ENCODE data around the gene CAMTA1. TPM values are rescaled to one million over a fixed set of nuclear protein-coding genes. Genes with fewer than 3 reads are reported as not detected.
A peak's percentile ranks its signal among the peaks of the same experiment; 100 is the strongest.
"Not testable (repeated sequence)": the region's sequence is repeated elsewhere in the genome, so short reads cannot be mapped to it uniquely, and the experiment has no call there.

The CAMTA1 gene
- total RNA-seq (10 to 100 TPM; 60.2 to 61.7 TPM), polyA plus RNA-seq (79.0 TPM)

GRCh38 chr1:6785318-6785727, at the start of gene CAMTA1:
CAMTA1 (plus strand) TSS chr1:6785454; CDS start chr1:6785531, 77 bp downstream.
- Mint-ChIP-seq H3K27me3 (no peaks in the 10 kb centered on the region), H3K4me1 (peaks cover 39 to 50% (median 50%) of the 10 kb centered on the region in 3 donors), H3K27ac (peak within 1 kb of the TSS; percentile 92 to 100 (median 97)), H3K36me3 (peaks cover 0 to 11% (median 0%) of the 10 kb centered on the region in 3 donors), H3K4me3 (peak within 1 kb of the TSS; percentile 90 to 98 (median 96)), H3K9me3 (no peaks in the 10 kb centered on the region)
- Histone ChIP-seq H3K9me3 (ENCODE audit: low read length) (no peaks in the 10 kb centered on the region), H3K27me3 (ENCODE audit: insufficient read depth, low read length, poor library complexity, severe bottlenecking) (no peaks in the 10 kb centered on the region), H3K36me3 (ENCODE audit: insufficient read depth, low read length) (no peaks in the 10 kb centered on the region), H3K4me3 (ENCODE audit: low read length) (peak within 1 kb of the TSS; percentile 75), H3K27ac (ENCODE audit: low read depth, low read length) (peak within 1 kb of the TSS; percentile 89), H3K4me1 (ENCODE audit: insufficient read depth, low read length) (peaks cover 37% of the 10 kb centered on the region)
- no peak for DNase-seq
- POLR2A ChIA-PET, result interaction anchor here (0.6 to 1.8 kb wide), 9 partner anchors 20 to 525 kb away, joined by 3 to 8 read pairs (median 3); partner anchors contain the start of genes DNAJC11, GPR153, NOL9 and ZBTB48
- CTCF ChIA-PET, result no interaction called here

- no peak overlapping the region for H3K27ac ChIP-seq (ENCODE audit: low read depth, low read length)
- no peaks in the 10 kb centered on the region for H3K9me3 ChIP-seq (ENCODE audit: low read length)
- H3K4me3 Mint-ChIP-seq, result no peak overlapping the region
- H3K4me1 ChIP-seq (ENCODE audit: insufficient read depth, low read length), result no peaks in the 10 kb centered on the region
- POLR2A ChIA-PET, result no interaction called here
- DNase-seq, result no peak
- H3K36me3 ChIP-seq (ENCODE audit: insufficient read depth, low read length), result no peaks in the 10 kb centered on the region
- peaks cover 0 to 2% (median 0%) of the 10 kb centered on the region in 5 donors for H3K9me3 Mint-ChIP-seq
- H3K4me1 Mint-ChIP-seq, result peaks cover 6 to 23% (median 14%) of the 10 kb centered on the region in 3 donors
- no peak overlapping the region for H3K4me3 ChIP-seq (ENCODE audit: low read length)
- no peaks in the 10 kb centered on the region for H3K36me3 Mint-ChIP-seq
- CTCF ChIA-PET, result no interaction called here
- no peaks in the 10 kb centered on the region for H3K27me3 ChIP-seq (ENCODE audit: insufficient read depth, low read length, poor library complexity, severe bottlenecking)
- H3K27me3 Mint-ChIP-seq, result peaks cover 6 to 15% of the 10 kb centered on the region in 2 donors
- no peak overlapping the region for H3K27ac Mint-ChIP-seq
These were observed 46.1 kb upstream of the CAMTA1 start for GRCh38 chr1:6738987-6739676.

DNA sequence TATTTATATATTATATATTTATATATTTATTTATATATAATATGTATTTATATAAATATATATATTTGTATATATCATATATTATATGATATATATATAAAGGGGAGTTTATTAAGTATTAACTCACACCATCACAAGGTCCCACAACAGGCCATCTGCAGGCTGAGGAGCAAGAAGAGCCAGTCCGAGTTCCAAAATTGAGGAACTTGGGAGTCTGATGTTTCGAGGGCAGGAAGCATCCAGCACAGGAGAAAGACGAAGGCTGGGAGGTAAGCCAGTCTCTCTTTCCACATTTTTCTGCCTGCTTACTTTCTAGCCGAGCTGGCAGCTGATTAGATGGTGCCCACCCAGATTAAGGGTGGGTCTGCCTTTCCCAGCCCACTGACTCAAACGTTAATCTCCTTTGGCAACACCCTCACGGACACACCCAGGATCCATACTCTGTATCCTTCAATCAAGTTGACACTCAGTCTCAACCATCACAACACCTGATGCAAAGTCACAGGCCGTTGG, 42.5 kb upstream of the CAMTA1 start:
- not testable (repeated sequence) for H3K27me3 ChIP-seq (ENCODE audit: insufficient read depth, low read length, poor library complexity, severe bottlenecking); H3K36me3 Mint-ChIP-seq; H3K9me3 Mint-ChIP-seq; H3K4me1 ChIP-seq (ENCODE audit: insufficient read depth, low read length); H3K36me3 ChIP-seq (ENCODE audit: insufficient read depth, low read length); H3K4me3 ChIP-seq (ENCODE audit: low read length); H3K27ac ChIP-seq (ENCODE audit: low read depth, low read length); H3K4me3 Mint-ChIP-seq; H3K9me3 ChIP-seq (ENCODE audit: low read length)
- H3K27me3 Mint-ChIP-seq, result peaks cover 1 to 16% of the 10 kb centered on the region in 2 donors
- DNase-seq, result peak in 1 of 5 donors; percentile 11
- ChIA-PET POLR2A (interaction anchor here (2.4 kb wide), 1 partner anchor 42 kb away, joined by 8 read pairs; the partner anchor contains the start of gene CAMTA1), CTCF (interaction anchor here (1.1 to 1.3 kb wide), 2 partner anchors 10 to 42 kb away, joined by 3 read pairs; no protein-coding TSS in a partner anchor)
- peak overlapping the region in 1 of 8 donors; percentile 4 for H3K27ac Mint-ChIP-seq
- H3K4me1 Mint-ChIP-seq, result peaks cover 6 to 10% (median 9%) of the 10 kb centered on the region in 3 donors

DNA sequence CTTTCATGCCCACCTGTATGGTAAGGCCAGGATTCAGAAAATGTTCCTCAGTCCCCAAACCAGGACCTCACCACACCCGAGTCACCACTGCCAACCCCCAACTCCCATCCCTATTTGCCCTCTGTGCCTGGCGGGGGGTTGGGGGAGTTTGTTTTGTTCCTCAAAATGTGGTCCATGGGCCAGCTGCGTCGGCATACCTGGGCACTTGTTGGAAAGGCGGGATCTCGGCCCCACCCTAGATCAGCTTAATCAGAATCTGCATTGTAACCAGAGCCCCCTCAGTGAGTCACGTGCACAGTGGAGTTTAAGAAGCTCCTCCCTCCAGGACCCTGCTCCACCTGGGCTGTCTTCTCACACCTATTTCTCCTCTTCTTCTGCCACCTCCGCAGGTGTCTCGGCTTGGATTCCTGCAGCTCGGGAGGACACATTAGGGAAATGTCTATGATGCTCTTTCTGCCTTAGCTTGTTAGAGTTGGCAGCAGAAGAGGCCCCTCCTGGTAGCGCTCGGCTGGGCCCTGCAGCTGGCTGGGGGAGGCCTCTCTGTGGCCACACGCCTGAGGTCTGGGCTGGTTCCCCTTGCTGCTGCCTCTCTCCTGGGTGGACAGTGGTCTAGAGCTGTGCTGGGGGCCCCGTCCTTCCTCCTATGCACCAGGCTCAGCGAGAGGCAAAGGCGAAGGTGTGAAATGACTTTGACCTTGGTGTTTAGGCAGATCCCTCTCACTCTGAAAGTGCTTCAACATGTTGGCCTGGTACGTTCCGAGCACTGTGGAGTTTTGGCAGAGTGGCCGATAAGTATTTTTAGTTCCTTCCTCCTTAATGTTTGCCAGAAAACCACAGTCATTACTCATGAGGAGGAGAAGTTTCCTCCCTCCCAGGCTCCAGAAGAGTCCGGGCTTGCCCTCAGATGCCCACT, 41.8 kb upstream of the CAMTA1 start:
- Mint-ChIP-seq H3K27ac (peak overlapping the region in 3 of 8 donors; percentile 4 to 74 (median 72)), H3K4me3 (peak overlapping the region in 1 of 7 donors; percentile 5), H3K27me3 (peaks cover 6 to 22% of the 10 kb centered on the region in 2 donors), H3K9me3 (peaks cover 0 to 2% (median 0%) of the 10 kb centered on the region in 5 donors), H3K36me3 (no peaks in the 10 kb centered on the region), H3K4me1 (peaks cover 6 to 10% (median 9%) of the 10 kb centered on the region in 3 donors)
- POLR2A ChIA-PET, result interaction anchor here (0.6 to 2.4 kb wide), 2 partner anchors 41 to 42 kb away, joined by 3 to 8 read pairs; partner anchors contain the start of gene CAMTA1
- CTCF ChIA-PET, result interaction anchor here (0.8 to 1.3 kb wide), 2 partner anchors 41 to 42 kb away, joined by 3 read pairs; no protein-coding TSS in a partner anchor
- Histone ChIP-seq H3K4me1 (ENCODE audit: insufficient read depth, low read length) (no peaks in the 10 kb centered on the region), H3K36me3 (ENCODE audit: insufficient read depth, low read length) (no peaks in the 10 kb centered on the region), H3K4me3 (ENCODE audit: low read length) (no peak overlapping the region), H3K27ac (ENCODE audit: low read depth, low read length) (no peak overlapping the region), H3K27me3 (ENCODE audit: insufficient read depth, low read length, poor library complexity, severe bottlenecking) (no peaks in the 10 kb centered on the region), H3K9me3 (ENCODE audit: low read length) (no peaks in the 10 kb centered on the region)
- DNase-seq, result peak in 3 of 5 donors; percentile 24 to 54 (median 29)

GRCh38 chr1:6745073-6745472, 40.2 kb upstream of the CAMTA1 start:
- Mint-ChIP-seq H3K4me1 (peaks cover 6 to 10% (median 9%) of the 10 kb centered on the region in 3 donors), H3K36me3 (no peaks in the 10 kb centered on the region), H3K27me3 (peaks cover 7 to 22% of the 10 kb centered on the region in 2 donors), H3K27ac (peak overlapping the region in 1 of 8 donors; percentile 52), H3K4me3 (no peak overlapping the region), H3K9me3 (peaks cover 0 to 2% (median 0%) of the 10 kb centered on the region in 5 donors)
- CTCF ChIA-PET, result no interaction called here
- no peaks in the 10 kb centered on the region for H3K9me3 ChIP-seq (ENCODE audit: low read length)
- no peak for DNase-seq
- no peaks in the 10 kb centered on the region for H3K36me3 ChIP-seq (ENCODE audit: insufficient read depth, low read length)
- H3K27me3 ChIP-seq (ENCODE audit: insufficient read depth, low read length, poor library complexity, severe bottlenecking), result no peaks in the 10 kb centered on the region
- no peak overlapping the region for H3K4me3 ChIP-seq (ENCODE audit: low read length)
- POLR2A ChIA-PET, result interaction anchor here (0.5 kb wide), 1 partner anchor 39 kb away, joined by 4 read pairs; no protein-coding TSS in a partner anchor
- no peak overlapping the region for H3K27ac ChIP-seq (ENCODE audit: low read depth, low read length)
- no peaks in the 10 kb centered on the region for H3K4me1 ChIP-seq (ENCODE audit: insufficient read depth, low read length)

GRCh38 chr1:6747674-6748073, 37.6 kb upstream of the CAMTA1 start:
- Histone ChIP-seq H3K27ac (ENCODE audit: low read depth, low read length) (no peak overlapping the region), H3K36me3 (ENCODE audit: insufficient read depth, low read length) (no peaks in the 10 kb centered on the region), H3K4me1 (ENCODE audit: insufficient read depth, low read length) (no peaks in the 10 kb centered on the region), H3K4me3 (ENCODE audit: low read length) (no peak overlapping the region), H3K9me3 (ENCODE audit: low read length) (no peaks in the 10 kb centered on the region), H3K27me3 (ENCODE audit: insufficient read depth, low read length, poor library complexity, severe bottlenecking) (no peaks in the 10 kb centered on the region)
- H3K4me3 Mint-ChIP-seq, result no peak overlapping the region
- H3K27ac Mint-ChIP-seq, result no peak overlapping the region
- H3K36me3 Mint-ChIP-seq, result no peaks in the 10 kb centered on the region
- no peak for DNase-seq
- H3K9me3 Mint-ChIP-seq, result no peaks in the 10 kb centered on the region
- H3K4me1 Mint-ChIP-seq, result peaks cover 6 to 10% (median 9%) of the 10 kb centered on the region in 3 donors
- peaks cover 18 to 28% of the 10 kb centered on the region in 2 donors for H3K27me3 Mint-ChIP-seq
- ChIA-PET CTCF (interaction anchor here (0.6 kb wide), 1 partner anchor 97 kb away, joined by 3 read pairs; no protein-coding TSS in a partner anchor), POLR2A (no interaction called here)

DNA sequence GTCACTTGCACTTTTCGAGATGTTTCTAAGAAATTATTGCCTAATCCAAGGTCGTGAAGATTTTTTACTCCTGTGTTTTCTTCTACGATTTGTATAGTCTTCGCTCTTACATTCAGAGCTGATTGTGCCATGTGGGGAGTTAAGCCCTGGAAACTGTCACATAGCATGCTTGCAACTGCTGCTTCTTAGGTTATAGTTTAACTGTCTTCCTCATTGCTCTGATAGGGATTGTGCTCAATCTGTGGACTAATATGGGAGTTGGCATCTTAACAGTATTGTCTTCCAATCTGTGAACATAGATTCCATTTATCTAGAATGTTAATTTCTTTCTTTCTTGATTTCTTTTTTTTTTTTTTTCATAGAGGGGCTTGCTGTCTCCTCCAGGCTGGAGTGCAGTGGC, 34.8 kb upstream of the CAMTA1 start:
- Mint-ChIP-seq H3K9me3 (no peaks in the 10 kb centered on the region), H3K27ac (no peak overlapping the region), H3K4me3 (no peak overlapping the region), H3K36me3 (no peaks in the 10 kb centered on the region), H3K4me1 (no peaks in the 10 kb centered on the region), H3K27me3 (peaks cover 22 to 43% of the 10 kb centered on the region in 2 donors)
- Histone ChIP-seq H3K9me3 (ENCODE audit: low read length) (no peaks in the 10 kb centered on the region), H3K27me3 (ENCODE audit: insufficient read depth, low read length, poor library complexity, severe bottlenecking) (no peaks in the 10 kb centered on the region), H3K36me3 (ENCODE audit: insufficient read depth, low read length) (no peaks in the 10 kb centered on the region), H3K4me3 (ENCODE audit: low read length) (no peak overlapping the region), H3K4me1 (ENCODE audit: insufficient read depth, low read length) (no peaks in the 10 kb centered on the region), H3K27ac (ENCODE audit: low read depth, low read length) (no peak overlapping the region)
- DNase-seq, result no peak
- POLR2A ChIA-PET, result no interaction called here
- CTCF ChIA-PET, result interaction anchor here (0.9 kb wide), 1 partner anchor 96 kb away, joined by 3 read pairs; no protein-coding TSS in a partner anchor

Data from CD8-positive, alpha-beta memory T cell (primary cell).